Prostate gland (tissue), 2 donors: ENCODE results near the gene IL12RB1. TPM values are rescaled to one million over a fixed set of nuclear protein-coding genes. Genes with fewer than 3 reads are reported as not detected.
"Not testable (repeated sequence)": the region's sequence is repeated elsewhere in the genome, so short reads cannot be mapped to it uniquely, and the experiment has no call there.

ENCODE experiments used
- DNase-seq: peaks from one replicate; pipeline ENCODE4 v3.0.0-alpha.2; 2019; ENCODE audit warnings: low spot score
- H3K27ac ChIP-seq, 2 donors: fragments of 200-600 bp; sonication (generic); 2 replicates each; pipeline ENCODE4 v1.5.1; 2017 to 2019
- H3K27me3 ChIP-seq: fragments of 200-600 bp; sonication (generic); replicated peaks from 2 replicates; pipeline ENCODE4 v1.5.1; 2019; ENCODE audit not compliant: insufficient read depth
- H3K36me3 ChIP-seq, 2 donors: fragments of 200-600 bp; sonication (generic); 1 replicate in 1 of 2; 2 replicates in 1 of 2; pipeline versions ENCODE4 v1.5.1 to v1.8.1; 2017 to 2019
- H3K4me1 ChIP-seq: fragments of 200-600 bp; sonication (generic); replicated peaks from 2 replicates; pipeline ENCODE4 v1.5.1; 2019
- H3K4me3 ChIP-seq, 2 donors: fragments of 200-600 bp; sonication (generic); 2 replicates each; pipeline ENCODE4 v1.5.1; 2017 to 2019
- H3K9me3 ChIP-seq: fragments of 200-600 bp; sonication (generic); 2 replicates; pipeline ENCODE4 v1.5.1; 2017
- CTCF ChIP-seq, 4 experiments: fragments of 200-600 bp in 2 of 4; fragments of 450-650 bp in 2 of 4; sonication (generic) in 2 of 4; IDR thresholded peaks; 1 replicate in 3 of 4; 2 replicates in 1 of 4; pipeline ENCODE4 v1.5.1; 2016 to 2019; ENCODE audit warnings: antibody characterized with exemption in 4 of 4, mild to moderate bottlenecking in 2 of 4, moderate library complexity in 2 of 4
- POLR2A ChIP-seq: fragments of 450-650 bp; IDR thresholded peaks from one replicate; pipeline ENCODE4 v1.6.1; 2016; ENCODE audit warnings: antibody characterized with exemption, mild to moderate bottlenecking
- POLR2AphosphoS5 ChIP-seq: sonication (generic); formaldehyde crosslinking; IDR thresholded peaks from one replicate; pipeline ENCODE4 v1.6.1; 2017; ENCODE audit warnings: antibody characterized with exemption
- WGBS: methylation state at CpG from one replicate; pipeline ENCODE4 v1.1.5; 2018; 5-methylcytosine and 5-hydroxymethylcytosine counted together
- intact Hi-C: fragments of 100-400 bp; cut with DNase I; formaldehyde crosslinking; loops from one replicate; pipeline ENCODE4 v1.14.2; 2022
- total RNA-seq, 2 donors: library from RNA; depleted of rRNA; stranded (reverse); fragments of >200 nt; gene quantifications; one replicate each; pipeline ENCODE4 v1.1.0, GENCODE V29; 2016

Gene IL12RB1
- total RNA-seq, 2 donors from 2014 or later = 0.62 to 0.73 TPM

GRCh38 chr19:18044825-18045304 is 41.9 kb downstream of the IL12RB1 start:
- intact Hi-C loops = no loop called here
- Histone ChIP-seq H3K9me3 (no peaks in the 10 kb centered on the region), H3K27me3 (no peaks in the 10 kb centered on the region), H3K27ac (peak overlapping the region; percentile 47 to 53), H3K36me3 (no peaks in the 10 kb centered on the region), H3K4me3 (peak overlapping the region; percentile 9 to 16), H3K4me1 (no peaks in the 10 kb centered on the region)
- peak; percentile 74 for DNase-seq
- WGBS = 9% methylated on average over 12 of the region's 12 CpGs
- TF ChIP-seq POLR2AphosphoS5 (peak; percentile 78), CTCF (IDR thresholded peaks at IDR 0.05) (no peak), POLR2A (no peak)

- Histone ChIP-seq H3K4me1 (no peaks in the 10 kb centered on the region), H3K27me3 (no peaks in the 10 kb centered on the region), H3K36me3 (no peaks in the 10 kb centered on the region), H3K9me3 (no peaks in the 10 kb centered on the region), H3K4me3 (no peak overlapping the region), H3K27ac (no peak overlapping the region)
- WGBS = 96% methylated on average over 3 of the region's 3 CpGs
- intact Hi-C loops = no loop called here
- TF ChIP-seq POLR2AphosphoS5 (no peak), CTCF (IDR thresholded peaks at IDR 0.05) (no peak), POLR2A (no peak)
- no peak for DNase-seq
Measured at GRCh38 chr19:18043676-18044075, 43.1 kb downstream of the IL12RB1 start.

GRCh38 chr19:18041054-18041453 is 45.7 kb downstream of the IL12RB1 start:
- Histone ChIP-seq H3K4me3 (no peak overlapping the region), H3K27me3 (no peaks in the 10 kb centered on the region), H3K4me1 (no peaks in the 10 kb centered on the region), H3K27ac (no peak overlapping the region), H3K9me3 (no peaks in the 10 kb centered on the region), H3K36me3 (no peaks in the 10 kb centered on the region)
- intact Hi-C loops = no loop called here
- 64% methylated on average over 2 of the region's 2 CpGs for WGBS
- no peak for TF ChIP-seq POLR2AphosphoS5
- TF ChIP-seq POLR2A = no peak
- TF ChIP-seq CTCF (IDR thresholded peaks at IDR 0.05) = no peak
- no peak for DNase-seq

GRCh38 chr19:18032102-18032501 is 54.6 kb downstream of the IL12RB1 start:
- H3K9me3 ChIP-seq, H3K27ac ChIP-seq, DNase-seq, H3K27me3 ChIP-seq, H3K4me1 ChIP-seq, H3K4me3 ChIP-seq, H3K36me3 ChIP-seq, intact Hi-C loops: not testable (repeated sequence)
- 53% methylated on average over 2 of the region's 2 CpGs for WGBS

- H3K4me3 ChIP-seq, H3K9me3 ChIP-seq, H3K27ac ChIP-seq, H3K27me3 ChIP-seq, H3K4me1 ChIP-seq, H3K36me3 ChIP-seq, intact Hi-C loops: not testable (repeated sequence)
- DNase-seq = peak; percentile 60
- TF ChIP-seq POLR2AphosphoS5 = peak; percentile 76
- WGBS = 33% methylated on average over 5 of the region's 5 CpGs
Measured at GRCh38 chr19:18031401-18031800, 55.3 kb downstream of the IL12RB1 start.

GRCh38 chr19:18029617-18030338 is 57.0 kb downstream of the IL12RB1 start:
- TF ChIP-seq POLR2A (no peak), CTCF (IDR thresholded peaks at IDR 0.05) (no peak), POLR2AphosphoS5 (no peak)
- no peaks in the 10 kb centered on the region for H3K9me3 ChIP-seq
- 21% methylated on average over 8 of the region's 8 CpGs for WGBS
- DNase-seq = no peak
- H3K36me3 ChIP-seq = no peaks in the 10 kb centered on the region
- peak overlapping the region; percentile 9 to 28 for H3K27ac ChIP-seq
- H3K4me3 ChIP-seq = no peak overlapping the region
- intact Hi-C loops = no loop called here
- peaks cover 4% of the 10 kb centered on the region for H3K4me1 ChIP-seq
- H3K27me3 ChIP-seq = no peaks in the 10 kb centered on the region
